Measurements from ENCODE around the gene DTYMK. TPM values are rescaled to one million over a fixed set of nuclear protein-coding genes. Genes with fewer than 3 reads are reported as not detected.

DTYMK gene
- polyA plus RNA-seq, 1 of the 3 experiments (the other 2 are of a cell fraction): 51.1 TPM

- TF ChIP-seq EP300 (IDR thresholded peaks at IDR 0.05; ENCODE audit: borderline replicate concordance in 1 of 2, low read depth in 1 of 2, low read length in 1 of 2): peak in 1 of 2 experiments; percentile 29; a peak in 1 of 4 replicates
- TF ChIP-seq, protein P1, sequence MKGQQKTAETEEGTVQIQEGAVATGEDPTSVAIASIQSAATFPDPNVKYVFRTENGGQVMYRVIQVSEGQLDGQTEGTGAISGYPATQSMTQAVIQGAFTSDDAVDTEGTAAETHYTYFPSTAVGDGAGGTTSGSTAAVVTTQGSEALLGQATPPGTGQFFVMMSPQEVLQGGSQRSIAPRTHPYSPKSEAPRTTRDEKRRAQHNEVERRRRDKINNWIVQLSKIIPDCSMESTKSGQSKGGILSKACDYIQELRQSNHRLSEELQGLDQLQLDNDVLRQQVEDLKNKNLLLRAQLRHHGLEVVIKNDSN (IDR thresholded peaks at IDR 0.05; ENCODE audit: borderline replicate concordance, low read depth): no peak
- TF ChIP-seq YY1 (IDR thresholded peaks at IDR 0.05; ENCODE audit: low read depth): no peak
- TF ChIP-seq POLR2AphosphoS5 (IDR thresholded peaks at IDR 0.05; ENCODE audit: low read depth, low read length): no peak; the same call in 1 of the 2 replicates
- TF ChIP-seq SMC3 (IDR thresholded peaks at IDR 0.05; ENCODE audit: low read depth, low read length): no peak
- TF ChIP-seq FOXJ3 (CRISPR knock-in tag; IDR thresholded peaks at IDR 0.05): no peak
- peak; percentile 92 for TF ChIP-seq NFIC (IDR thresholded peaks at IDR 0.05; ENCODE audit: borderline replicate concordance)
- no peak for TF ChIP-seq GATA2 (CRISPR knock-in tag; IDR thresholded peaks at IDR 0.05)
- TF ChIP-seq NRF1 (IDR thresholded peaks at IDR 0.05; ENCODE audit: low read depth, low read length): no peak
- TF ChIP-seq TCF12 (IDR thresholded peaks at IDR 0.05): peak; percentile 77
- no peak for TF ChIP-seq MXI1 (IDR thresholded peaks at IDR 0.05; ENCODE audit: low read depth, low read length)
- TF ChIP-seq TAF1 (IDR thresholded peaks at IDR 0.05; ENCODE audit: borderline replicate concordance, low read depth, low read length): no peak
Measured at GRCh38 chr2:241680827-241681599, 5.6 kb downstream of the DTYMK start (continued).

DNA sequence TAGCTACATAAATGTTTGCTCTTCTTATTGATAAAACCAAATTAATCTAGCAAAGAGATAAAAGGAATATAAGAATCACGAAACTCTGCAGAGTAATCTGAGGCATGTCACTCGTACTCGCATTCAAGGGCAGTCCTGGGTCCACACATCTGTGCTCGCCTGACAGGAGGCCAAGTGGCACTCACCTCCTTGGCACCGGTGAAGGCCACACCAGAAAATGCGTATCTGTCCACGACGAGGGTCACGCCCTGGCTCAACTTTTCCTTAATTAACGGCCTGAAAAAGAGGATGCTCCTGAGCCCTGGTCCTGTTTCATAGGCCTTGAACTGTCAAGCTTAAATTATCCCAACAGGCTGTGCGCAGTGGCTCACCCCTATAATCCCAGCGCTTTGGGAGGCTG is 6.6 kb downstream of the DTYMK start:
- Histone ChIP-seq H3K27me3 (ENCODE audit: insufficient read depth) (no peaks in the 10 kb centered on the region), H2AFZ (ENCODE audit: low read depth) (no peak overlapping the region), H3K4me3 (ENCODE audit: low read depth in 2 of 2, low read length in 1 of 2) (no peak overlapping the region), H3K9me2 (no peaks in the 10 kb centered on the region), H4K20me1 (ENCODE audit: insufficient read depth) (peaks cover 7% of the 10 kb centered on the region; the same call in 1 of the 2 replicates), H3K9me3 (no peaks in the 10 kb centered on the region), H3K4me1 (ENCODE audit: control insufficient read depth in 1 of 2, insufficient read depth in 2 of 2, low read depth in 1 of 2, low read length in 1 of 2) (peaks cover 0 to 19% of the 10 kb centered on the region in 2 experiments; a peak in 2 of 4 replicates), H3K79me2 (ENCODE audit: insufficient read depth) (peaks cover 56% of the 10 kb centered on the region), H3K27ac (ENCODE audit: low read depth in 2 of 2, low read length in 1 of 2) (peak overlapping the region in 1 of 2 experiments; percentile 89; a peak in 2 of 4 replicates), H3K4me2 (peak overlapping the region; percentile 66; the same call in 1 of the 2 replicates), H3K36me3 (replicated peaks in 1 of 2; ENCODE audit: control insufficient read depth in 1 of 2, insufficient read depth in 2 of 2, low read length in 1 of 2) (peaks cover 33 to 40% of the 10 kb centered on the region in 2 experiments), H3F3A (replicated peaks; ENCODE audit: insufficient read depth) (peaks cover 25% of the 10 kb centered on the region), H3K9ac (no peak overlapping the region)
- no peak for DNase-seq
- ChIA-PET CTCF (interaction anchor here (0.8 kb wide), 1 partner anchor 20 kb away, joined by 3 read pairs; no protein-coding TSS in a partner anchor), POLR2A (no interaction called here)
- TF ChIP-seq GATA2 (CRISPR knock-in tag; IDR thresholded peaks at IDR 0.05) (no peak), FOXM1 (IDR thresholded peaks at IDR 0.05; ENCODE audit: low read depth) (no peak), TCF12 (IDR thresholded peaks at IDR 0.05) (no peak), YY1 (IDR thresholded peaks at IDR 0.05; ENCODE audit: low read depth) (no peak), NFIC (IDR thresholded peaks at IDR 0.05; ENCODE audit: borderline replicate concordance) (no peak), IRF3 (IDR thresholded peaks at IDR 0.05; ENCODE audit: low read depth, low read length) (no peak), RAD21 (IDR thresholded peaks at IDR 0.05; ENCODE audit: low read length) (no peak), SMC3 (IDR thresholded peaks at IDR 0.05; ENCODE audit: low read depth, low read length) (no peak), JUND (IDR thresholded peaks at IDR 0.05) (no peak), TEAD4 (IDR thresholded peaks at IDR 0.05; ENCODE audit: borderline replicate concordance, insufficient read depth) (no peak), RCOR1 (IDR thresholded peaks at IDR 0.05; ENCODE audit: low read length) (no peak), CHD2 (IDR thresholded peaks at IDR 0.05; ENCODE audit: low read length, partially characterized antibody) (no peak), RFX5 (IDR thresholded peaks at IDR 0.05; ENCODE audit: low read length) (no peak)
- TF ChIP-seq, protein P2, sequence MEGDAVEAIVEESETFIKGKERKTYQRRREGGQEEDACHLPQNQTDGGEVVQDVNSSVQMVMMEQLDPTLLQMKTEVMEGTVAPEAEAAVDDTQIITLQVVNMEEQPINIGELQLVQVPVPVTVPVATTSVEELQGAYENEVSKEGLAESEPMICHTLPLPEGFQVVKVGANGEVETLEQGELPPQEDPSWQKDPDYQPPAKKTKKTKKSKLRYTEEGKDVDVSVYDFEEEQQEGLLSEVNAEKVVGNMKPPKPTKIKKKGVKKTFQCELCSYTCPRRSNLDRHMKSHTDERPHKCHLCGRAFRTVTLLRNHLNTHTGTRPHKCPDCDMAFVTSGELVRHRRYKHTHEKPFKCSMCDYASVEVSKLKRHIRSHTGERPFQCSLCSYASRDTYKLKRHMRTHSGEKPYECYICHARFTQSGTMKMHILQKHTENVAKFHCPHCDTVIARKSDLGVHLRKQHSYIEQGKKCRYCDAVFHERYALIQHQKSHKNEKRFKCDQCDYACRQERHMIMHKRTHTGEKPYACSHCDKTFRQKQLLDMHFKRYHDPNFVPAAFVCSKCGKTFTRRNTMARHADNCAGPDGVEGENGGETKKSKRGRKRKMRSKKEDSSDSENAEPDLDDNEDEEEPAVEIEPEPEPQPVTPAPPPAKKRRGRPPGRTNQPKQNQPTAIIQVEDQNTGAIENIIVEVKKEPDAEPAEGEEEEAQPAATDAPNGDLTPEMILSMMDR (IDR thresholded peaks at IDR 0.05): no peak
- TF ChIP-seq, protein P3, sequence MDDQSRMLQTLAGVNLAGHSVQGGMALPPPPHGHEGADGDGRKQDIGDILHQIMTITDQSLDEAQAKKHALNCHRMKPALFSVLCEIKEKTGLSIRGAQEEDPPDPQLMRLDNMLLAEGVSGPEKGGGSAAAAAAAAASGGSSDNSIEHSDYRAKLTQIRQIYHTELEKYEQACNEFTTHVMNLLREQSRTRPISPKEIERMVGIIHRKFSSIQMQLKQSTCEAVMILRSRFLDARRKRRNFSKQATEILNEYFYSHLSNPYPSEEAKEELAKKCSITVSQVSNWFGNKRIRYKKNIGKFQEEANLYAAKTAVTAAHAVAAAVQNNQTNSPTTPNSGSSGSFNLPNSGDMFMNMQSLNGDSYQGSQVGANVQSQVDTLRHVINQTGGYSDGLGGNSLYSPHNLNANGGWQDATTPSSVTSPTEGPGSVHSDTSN (IDR thresholded peaks at IDR 0.05): no peak
- 96% methylated on average over 11 of the region's 12 CpGs for WGBS (ENCODE audit: low lambda C conversion rate)
